GM18505 (cell line): ENCODE measurements around the gene ANKRD29.
"Not testable (repeated sequence)": the region's sequence is repeated elsewhere in the genome, so short reads cannot be mapped to it uniquely, and the experiment has no call there.

Experiments
- ATAC-seq: cut with Tn5 transposase; IDR thresholded peaks from one replicate; pipeline ENCODE4 v1.9.1; 2021; ENCODE audit not compliant: unreplicated experiment
- POLR2A ChIP-seq: IDR thresholded peaks from 4 replicates; pipeline ENCODE4 v1.6.1; 2011; ENCODE audit warnings: borderline replicate concordance; ENCODE audit not compliant: insufficient read depth, insufficient read length; ENCODE audit errors: extremely low read depth

Gene ANKRD29

DNA sequence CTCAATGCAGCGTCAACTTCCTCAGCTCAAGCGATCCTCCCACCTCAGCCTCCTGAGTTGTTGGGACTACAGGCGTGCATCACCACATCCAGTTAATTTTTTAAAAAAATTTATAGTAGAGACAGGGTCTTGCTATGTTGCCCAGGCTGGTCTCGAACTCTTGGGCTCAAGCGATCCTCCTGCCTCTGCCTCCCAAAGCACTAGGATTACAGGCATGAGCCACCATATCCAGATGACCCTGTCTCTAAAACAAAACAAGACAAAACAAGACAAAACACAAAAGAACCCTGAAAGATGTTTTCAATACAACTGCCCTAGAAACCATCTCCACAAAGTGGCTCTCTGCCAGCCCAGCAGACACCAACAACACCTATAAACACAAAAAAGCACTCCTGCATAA lies 31.4 kb downstream of the ANKRD29 start:
- ATAC-seq, result no peak
- no peak for TF ChIP-seq POLR2A

DNA sequence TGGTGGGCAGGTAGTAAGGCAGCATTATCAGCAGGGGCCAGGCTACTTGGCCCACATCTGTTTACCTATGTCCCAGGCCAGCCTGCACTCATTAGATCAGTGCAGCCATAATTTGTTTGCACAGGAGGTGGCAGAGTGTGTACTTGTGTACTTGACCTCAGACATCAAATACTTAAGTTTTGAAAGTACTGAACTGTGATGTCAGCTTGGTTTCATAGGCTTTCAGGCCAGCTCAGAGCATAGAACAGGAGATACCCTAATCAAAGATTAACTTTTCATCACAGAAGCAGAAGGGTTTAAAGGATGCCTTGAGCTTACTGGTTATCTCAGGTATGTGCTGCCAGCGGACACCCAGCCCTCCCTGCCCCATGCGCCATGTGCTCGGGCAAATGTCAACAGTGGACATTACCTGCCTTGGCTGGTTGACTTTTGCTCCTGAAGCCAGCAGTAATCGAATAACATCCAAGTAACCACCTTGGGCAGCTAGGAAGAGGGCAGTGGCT lies 33.2 kb downstream of the ANKRD29 start:
- no peak for TF ChIP-seq POLR2A
- no peak for ATAC-seq

GRCh38 chr18:23627970-23628369 lies 34.7 kb downstream of the ANKRD29 start:
- no peak for ATAC-seq
- no peak for TF ChIP-seq POLR2A

DNA sequence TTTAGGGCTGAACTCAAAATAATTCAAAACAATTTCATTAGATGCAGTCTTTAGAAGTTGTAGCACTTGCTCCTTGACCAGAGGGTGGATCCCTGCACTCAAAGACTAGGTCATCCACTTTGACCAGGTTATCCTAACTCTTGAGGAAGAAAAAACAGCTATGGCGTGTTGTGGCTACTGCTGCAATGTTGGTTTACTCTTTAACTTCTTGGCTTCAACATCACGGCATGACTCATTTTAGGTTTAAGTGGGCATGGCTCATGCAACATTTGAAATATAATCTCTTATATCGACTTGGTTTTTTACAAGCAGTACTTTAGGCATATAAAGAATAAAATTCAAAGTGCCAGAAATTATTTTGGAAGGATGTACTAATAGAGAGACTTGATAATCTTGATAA lies 35.4 kb downstream of the ANKRD29 start:
- no peak for ATAC-seq
- no peak for TF ChIP-seq POLR2A

- TF ChIP-seq POLR2A, result no peak
Measured at GRCh38 chr18:23626451-23627279, 36.0 kb downstream of the ANKRD29 start.

GRCh38 chr18:23623040-23623439 lies 39.7 kb downstream of the ANKRD29 start:
- TF ChIP-seq POLR2A, result no peak
- ATAC-seq, result no peak

More at GRCh38 chr18:23626451-23627279, 36.0 kb downstream of the ANKRD29 start:
- ATAC-seq, result no peak

DNA sequence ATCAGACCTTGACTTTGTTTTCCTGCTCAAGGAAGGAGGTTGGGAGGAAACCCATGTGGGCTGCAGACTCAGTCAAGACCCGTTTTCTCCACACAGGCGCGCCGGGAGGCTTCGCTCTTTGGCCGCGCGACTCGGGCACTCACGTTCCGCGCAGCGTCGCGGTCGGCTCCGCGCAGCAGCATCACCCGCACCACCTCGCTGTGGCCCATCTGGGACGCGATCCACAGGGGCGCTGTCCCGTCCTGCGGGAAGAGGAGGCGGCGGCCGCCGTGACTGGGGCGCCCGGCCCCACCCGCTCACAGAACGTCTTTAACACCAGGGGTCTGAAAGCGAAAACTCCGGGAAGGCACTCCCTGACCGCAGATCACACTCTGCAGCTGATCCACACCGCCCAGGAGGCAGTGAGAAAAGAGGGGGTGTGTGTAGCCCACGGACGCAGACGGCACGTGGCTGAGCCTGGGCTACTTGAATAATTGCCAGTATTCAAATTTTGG lies 43.3 kb downstream of the ANKRD29 start:
- no peak for ATAC-seq

GRCh38 chr18:23618862-23619387 lies 43.8 kb downstream of the ANKRD29 start:
- ATAC-seq, result no peak
- TF ChIP-seq POLR2A, result no peak

More for the DNA sequence above, 43.3 kb downstream of the ANKRD29 start:
- no peak for TF ChIP-seq POLR2A

DNA sequence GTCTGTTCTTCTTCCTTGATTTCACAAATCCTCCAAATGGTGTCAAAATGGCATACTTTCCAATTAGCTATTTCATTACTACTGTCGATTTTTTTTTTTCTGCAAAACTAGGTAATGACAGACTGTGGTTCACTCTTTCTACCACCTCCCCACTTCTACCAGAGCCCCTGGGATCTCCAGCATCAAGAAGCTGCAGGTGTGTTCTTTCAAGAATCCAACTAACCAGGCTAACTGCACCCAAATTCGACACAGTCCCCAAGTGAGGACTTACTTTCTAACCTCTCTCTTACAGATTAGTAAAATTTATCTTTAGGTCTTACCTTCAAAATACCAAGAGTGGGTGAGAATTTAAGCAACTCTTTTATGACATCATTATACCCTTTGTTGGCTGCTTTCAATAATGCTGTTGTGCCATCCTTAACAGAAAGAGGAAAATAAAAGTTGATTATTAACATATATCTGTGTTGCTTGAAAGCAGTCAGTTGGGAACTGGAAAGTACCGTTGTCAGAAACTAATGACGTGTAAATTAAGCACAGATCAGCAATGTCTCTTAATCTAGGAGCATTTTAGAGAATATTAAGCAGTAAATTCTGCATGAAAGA lies 45.2 kb downstream of the ANKRD29 start:
- no peak for TF ChIP-seq POLR2A
- no peak for ATAC-seq

GRCh38 chr18:23616258-23616657 lies 46.5 kb downstream of the ANKRD29 start:
- no peak for ATAC-seq
- no peak for TF ChIP-seq POLR2A

GRCh38 chr18:23614891-23615290 lies 47.8 kb downstream of the ANKRD29 start:
- ATAC-seq, result no peak
- TF ChIP-seq POLR2A, result no peak

DNA sequence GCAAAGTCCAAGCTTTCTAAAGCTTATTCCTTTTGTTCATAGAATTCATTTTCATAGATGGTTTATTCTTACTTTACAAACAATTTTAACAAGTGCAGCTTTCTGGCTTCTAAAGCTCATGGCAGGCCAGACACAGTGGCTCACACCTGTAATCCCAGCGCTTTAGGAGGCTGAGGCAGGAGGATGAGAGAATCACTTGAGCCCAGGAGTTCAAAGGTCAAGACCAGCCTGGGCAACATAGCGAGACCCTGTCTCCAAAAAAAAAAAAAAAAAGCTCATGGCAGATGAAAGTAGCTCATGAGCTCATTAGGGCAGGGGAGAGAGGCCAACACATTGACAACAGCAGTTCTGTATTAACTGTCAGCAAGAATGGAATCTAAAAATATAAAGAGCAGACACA lies 48.3 kb downstream of the ANKRD29 start:
- no peak for ATAC-seq
- no peak for TF ChIP-seq POLR2A

- not testable (repeated sequence) for ATAC-seq
Measured at GRCh38 chr18:23613091-23613475, 49.6 kb downstream of the ANKRD29 start.
